Panc1 (cell line): Measurements from ENCODE around the gene GALNT10.

Experiments
- CTCF ChIP-seq: fragments of 450-650 bp; IDR thresholded peaks from 2 replicates; pipeline ENCODE4 v1.5.1; 2017; ENCODE audit warnings: mild to moderate bottlenecking
- POLR2AphosphoS5 ChIP-seq: IDR thresholded peaks from 2 replicates; pipeline ENCODE4 v1.6.1; 2012; ENCODE audit warnings: mild to moderate bottlenecking, low read depth, low read length, moderate library complexity
- SIN3A ChIP-seq: IDR thresholded peaks from 2 replicates; pipeline ENCODE4 v1.6.1; 2012; ENCODE audit warnings: low read depth, mild to moderate bottlenecking, low read length, moderate library complexity, borderline replicate concordance; ENCODE audit not compliant: insufficient read depth
- TCF7L2 ChIP-seq: IDR thresholded peaks from 2 replicates; pipeline ENCODE4 v1.6.1; 2011; ENCODE audit warnings: mild to moderate bottlenecking, low read depth, low read length, inconsistent platforms
- TF ChIP-seq, protein P1 (sequence below), 2 experiments: IDR thresholded peaks; 2 replicates each; pipeline ENCODE4 v1.6.1; 2011 to 2012; ENCODE audit warnings: low read depth in 2 of 2, control low read depth in 1 of 2, low read length in 1 of 2, mild to moderate bottlenecking in 1 of 2, moderate library complexity in 1 of 2; ENCODE audit not compliant: insufficient read depth in 1 of 2

DNA sequence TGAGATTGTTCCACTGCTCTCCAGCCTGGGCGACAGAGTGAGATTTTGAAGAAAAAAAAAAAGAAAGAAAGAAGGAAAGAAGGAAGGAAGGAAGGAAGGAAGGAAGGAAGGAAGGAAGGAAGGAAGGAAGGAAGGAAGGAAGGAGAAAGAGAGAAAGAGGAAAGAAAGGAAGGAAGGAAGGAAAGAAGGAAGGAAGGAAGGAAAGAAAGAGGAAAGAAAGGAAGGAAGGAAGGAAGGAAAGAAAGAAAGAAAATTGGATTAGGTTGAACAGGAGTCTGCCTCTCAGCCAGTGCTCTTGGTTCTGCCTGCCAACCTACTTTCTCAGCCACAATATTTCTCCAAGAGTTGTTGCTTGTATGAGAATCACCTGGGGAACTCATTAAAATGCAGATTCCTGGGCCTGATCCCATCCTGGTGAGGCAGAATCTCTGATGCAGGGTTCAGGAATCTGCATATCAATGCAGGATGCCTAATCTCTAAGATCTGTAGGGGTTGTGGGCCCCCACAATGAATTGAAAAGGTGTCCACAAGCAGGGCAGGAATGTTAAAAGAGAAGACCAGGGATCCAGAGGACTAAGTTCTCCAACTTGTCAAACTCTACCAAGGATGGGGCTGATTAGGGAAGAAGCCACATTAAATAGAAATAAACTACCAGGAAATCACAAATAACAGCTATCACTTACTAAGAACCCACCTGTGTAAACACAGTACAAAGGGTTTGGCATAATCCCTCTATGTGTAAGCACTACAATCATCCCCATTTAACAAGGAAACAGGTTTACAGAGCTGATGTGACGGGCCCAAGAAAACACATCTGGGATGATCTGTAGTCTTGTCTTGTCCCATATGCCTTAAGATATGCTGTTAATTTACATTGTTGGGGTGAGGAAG, 23.4 kb upstream of the GALNT10 start:
- TF ChIP-seq POLR2AphosphoS5 (no peak), CTCF (no peak), SIN3A (no peak), TCF7L2 (no peak)
- TF ChIP-seq, protein P1, sequence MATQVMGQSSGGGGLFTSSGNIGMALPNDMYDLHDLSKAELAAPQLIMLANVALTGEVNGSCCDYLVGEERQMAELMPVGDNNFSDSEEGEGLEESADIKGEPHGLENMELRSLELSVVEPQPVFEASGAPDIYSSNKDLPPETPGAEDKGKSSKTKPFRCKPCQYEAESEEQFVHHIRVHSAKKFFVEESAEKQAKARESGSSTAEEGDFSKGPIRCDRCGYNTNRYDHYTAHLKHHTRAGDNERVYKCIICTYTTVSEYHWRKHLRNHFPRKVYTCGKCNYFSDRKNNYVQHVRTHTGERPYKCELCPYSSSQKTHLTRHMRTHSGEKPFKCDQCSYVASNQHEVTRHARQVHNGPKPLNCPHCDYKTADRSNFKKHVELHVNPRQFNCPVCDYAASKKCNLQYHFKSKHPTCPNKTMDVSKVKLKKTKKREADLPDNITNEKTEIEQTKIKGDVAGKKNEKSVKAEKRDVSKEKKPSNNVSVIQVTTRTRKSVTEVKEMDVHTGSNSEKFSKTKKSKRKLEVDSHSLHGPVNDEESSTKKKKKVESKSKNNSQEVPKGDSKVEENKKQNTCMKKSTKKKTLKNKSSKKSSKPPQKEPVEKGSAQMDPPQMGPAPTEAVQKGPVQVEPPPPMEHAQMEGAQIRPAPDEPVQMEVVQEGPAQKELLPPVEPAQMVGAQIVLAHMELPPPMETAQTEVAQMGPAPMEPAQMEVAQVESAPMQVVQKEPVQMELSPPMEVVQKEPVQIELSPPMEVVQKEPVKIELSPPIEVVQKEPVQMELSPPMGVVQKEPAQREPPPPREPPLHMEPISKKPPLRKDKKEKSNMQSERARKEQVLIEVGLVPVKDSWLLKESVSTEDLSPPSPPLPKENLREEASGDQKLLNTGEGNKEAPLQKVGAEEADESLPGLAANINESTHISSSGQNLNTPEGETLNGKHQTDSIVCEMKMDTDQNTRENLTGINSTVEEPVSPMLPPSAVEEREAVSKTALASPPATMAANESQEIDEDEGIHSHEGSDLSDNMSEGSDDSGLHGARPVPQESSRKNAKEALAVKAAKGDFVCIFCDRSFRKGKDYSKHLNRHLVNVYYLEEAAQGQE (IDR thresholded peaks at IDR 0.05; ENCODE audit: insufficient read depth in 1 of 2, low read depth in 2 of 2, low read length in 1 of 2): no peak
